SK-N-SH (cell line): ENCODE results near the gene BCAR1. TPM values are rescaled to one million over a fixed set of nuclear protein-coding genes. Genes with fewer than 3 reads are reported as not detected.

Source experiments
- CTCF ChIA-PET: fragments of 300-600, 350-600 bp; formaldehyde crosslinking; extraction: SDS; loops from one replicate; lab custom pipeline; 2021; lab: Yijun Ruan, JAX
- POLR2A ChIA-PET: fragments of 350-600 bp; sonication (Branson Sonifier 250); formaldehyde crosslinking; extraction: SDS; loops from one replicate; lab custom pipeline; 2020; ENCODE audit warnings: antibody characterized with exemption, inconsistent platforms; lab: Yijun Ruan, JAX
- DNase-seq: peaks from one replicate; pipeline ENCODE4 v3.0.0; 2012
- H2AFZ ChIP-seq: fragments of 200-600 bp; sonication (generic); 2 replicates; pipeline ENCODE4 v1.8.1; 2016; ENCODE audit warnings: antibody characterized with exemption, mild to moderate bottlenecking, low read depth
- H3F3A ChIP-seq: fragments of 200-600 bp; sonication (generic); replicated peaks from 2 replicates; pipeline ENCODE3; 2016; ENCODE audit warnings: antibody characterized with exemption, mild to moderate bottlenecking; ENCODE audit not compliant: insufficient read depth
- H3K27ac ChIP-seq, 2 experiments: fragments of 200-500 bp in 1 of 2; fragments of 200-600 bp in 1 of 2; sonication (Bioruptor generic) in 1 of 2; sonication (generic), shearing (Covaris generic) in 1 of 2; 2 replicates each; pipeline versions ENCODE4 v1.5.1 to v1.6.1; 2014 to 2016; ENCODE audit warnings: low read depth in 2 of 2, inconsistent platforms in 1 of 2, low read length in 1 of 2, mild to moderate bottlenecking in 1 of 2, mixed read lengths in 1 of 2
- H3K27me3 ChIP-seq: fragments of 200-600 bp; sonication (generic), shearing (Covaris generic); 2 replicates; pipeline ENCODE4 v1.6.1; 2016; ENCODE audit warnings: mixed run types; ENCODE audit not compliant: insufficient read depth
- H3K36me3 ChIP-seq, 2 experiments: fragments of 200-500 bp in 1 of 2; fragments of 200-600 bp in 1 of 2; sonication (Bioruptor generic) in 1 of 2; sonication (generic) in 1 of 2; replicated peaks in 1 of 2; 2 replicates each; pipeline versions ENCODE3 to v1.5.1; 2014 to 2016; ENCODE audit warnings: low read length in 1 of 2, mild to moderate bottlenecking in 1 of 2; ENCODE audit not compliant: insufficient read depth in 2 of 2, control insufficient read depth in 1 of 2
- H3K4me1 ChIP-seq, 2 experiments: fragments of 200-500 bp in 1 of 2; fragments of 200-600 bp in 1 of 2; sonication (Bioruptor generic) in 1 of 2; sonication (generic), shearing (Covaris generic) in 1 of 2; 2 replicates each; pipeline versions ENCODE4 v1.5.1 to v1.6.1; 2014 to 2016; ENCODE audit warnings: low read depth in 1 of 2, low read length in 1 of 2, mixed run types in 1 of 2; ENCODE audit not compliant: insufficient read depth in 2 of 2, control insufficient read depth in 1 of 2
- H3K4me2 ChIP-seq: fragments of 200-600 bp; sonication (generic), shearing (Covaris generic); 2 replicates; pipeline ENCODE4 v1.6.1; 2017; ENCODE audit warnings: mixed run types
- H3K4me3 ChIP-seq, 2 experiments: fragments of 200-500 bp in 1 of 2; fragments of 200-600 bp in 1 of 2; sonication (Bioruptor generic) in 1 of 2; sonication (generic), shearing (Covaris generic) in 1 of 2; 2 replicates each; pipeline versions ENCODE4 v1.5.1 to v1.8.1; 2014 to 2016; ENCODE audit warnings: low read depth in 2 of 2, inconsistent platforms in 1 of 2, low read length in 1 of 2, mild to moderate bottlenecking in 1 of 2, mixed read lengths in 1 of 2, moderate library complexity in 1 of 2
- H3K79me2 ChIP-seq: fragments of 200-600 bp; sonication (generic); 2 replicates; pipeline ENCODE4 v1.8.1; 2017; ENCODE audit warnings: mild to moderate bottlenecking; ENCODE audit not compliant: insufficient read depth
- H3K9ac ChIP-seq: fragments of 200-600 bp; sonication (generic); 2 replicates; pipeline ENCODE4 v1.6.1; 2017; ENCODE audit warnings: mixed run types
- H3K9me2 ChIP-seq: fragments of 200-600 bp; sonication (generic); 2 replicates; pipeline ENCODE4 v1.6.1; 2017; ENCODE audit warnings: mixed run types
- H3K9me3 ChIP-seq: fragments of 200-600 bp; sonication (generic); 2 replicates; pipeline ENCODE4 v1.6.1; 2017; ENCODE audit warnings: mixed run types, mild to moderate bottlenecking, moderate library complexity
- H4K20me1 ChIP-seq: fragments of 200-600 bp; sonication (generic); 2 replicates; pipeline ENCODE4 v1.6.1; 2017; ENCODE audit warnings: mild to moderate bottlenecking, mixed run types; ENCODE audit not compliant: insufficient read depth
- CHD2 ChIP-seq: fragments of 150-350 bp; IDR thresholded peaks from 2 replicates; pipeline ENCODE4 v1.6.1; 2018; ENCODE audit warnings: low read length; ENCODE audit not compliant: partially characterized antibody
- ELF1 ChIP-seq: IDR thresholded peaks from 2 replicates; pipeline ENCODE4 v1.4.0; 2012
- EP300 ChIP-seq, 2 experiments: IDR thresholded peaks; 2 replicates each; pipeline versions ENCODE4 v1.4.0 to v1.6.1; 2012; ENCODE audit warnings: borderline replicate concordance in 1 of 2, low read depth in 1 of 2, low read length in 1 of 2
- FOXJ3 ChIP-seq: sonication (generic); formaldehyde crosslinking; IDR thresholded peaks from 2 replicates; pipeline ENCODE4 v1.5.1; 2020; ENCODE audit warnings: mild to moderate bottlenecking, missing genetic modification reagents
- MXI1 ChIP-seq: IDR thresholded peaks from 2 replicates; pipeline ENCODE4 v1.6.1; 2012; ENCODE audit warnings: mild to moderate bottlenecking, low read depth, low read length, improper control_type of control experiment
- NFIC ChIP-seq: IDR thresholded peaks from 2 replicates; pipeline ENCODE4 v1.4.0; 2012; ENCODE audit warnings: borderline replicate concordance
- NRF1 ChIP-seq: IDR thresholded peaks from 2 replicates; pipeline ENCODE4 v1.6.1; 2012; ENCODE audit warnings: low read depth, mild to moderate bottlenecking, low read length
- POLR2AphosphoS5 ChIP-seq: IDR thresholded peaks from 2 replicates; pipeline ENCODE4 v1.6.1; 2012; ENCODE audit warnings: low read depth, low read length
- RAD21 ChIP-seq: IDR thresholded peaks from 2 replicates; pipeline ENCODE4 v1.6.1; 2012; ENCODE audit warnings: mild to moderate bottlenecking, low read length
- RCOR1 ChIP-seq: fragments of 150-350 bp; IDR thresholded peaks from 2 replicates; pipeline ENCODE4 v1.6.1; 2017; ENCODE audit warnings: antibody characterized with exemption, low read length
- RXRA ChIP-seq: IDR thresholded peaks from 2 replicates; pipeline ENCODE4 v1.4.0; 2012; ENCODE audit warnings: low read depth, mild to moderate bottlenecking, borderline replicate concordance
- SIN3A ChIP-seq: IDR thresholded peaks from 2 replicates; pipeline ENCODE4 v1.6.1; 2012; ENCODE audit warnings: low read depth, mild to moderate bottlenecking, low read length, moderate library complexity, borderline replicate concordance
- TAF1 ChIP-seq: IDR thresholded peaks from 2 replicates; pipeline ENCODE4 v1.6.1; 2012; ENCODE audit warnings: low read depth, mild to moderate bottlenecking, low read length, moderate library complexity, borderline replicate concordance
- YY1 ChIP-seq: IDR thresholded peaks from 2 replicates; pipeline ENCODE4 v1.4.0; 2012; ENCODE audit warnings: low read depth, mild to moderate bottlenecking
- WGBS: methylation state at CpG from one replicate; pipeline ENCODE4 v1.1.6; 2017; ENCODE audit warnings: low lambda C conversion rate; 5-methylcytosine and 5-hydroxymethylcytosine counted together
- polyA plus RNA-seq, 3 experiments: library from polyadenylated mRNA; depleted of rRNA; stranded (reverse); fragments of >200 nt; gene quantifications; 2 replicates each; pipeline ENCODE4 v1.2.3, GENCODE V29; 2012
- TF ChIP-seq, protein P1 (sequence below): IDR thresholded peaks from 2 replicates; pipeline ENCODE4 v1.6.1; 2012; ENCODE audit warnings: mild to moderate bottlenecking, low read depth, low read length, moderate library complexity
- TF ChIP-seq, protein P2 (sequence below): IDR thresholded peaks from 2 replicates; pipeline ENCODE4; 2012
- TF ChIP-seq, protein P3 (sequence below): IDR thresholded peaks from 2 replicates; pipeline ENCODE4 v1.4.0; 2012; ENCODE audit warnings: low read depth

Gene BCAR1
- polyA plus RNA-seq, 1 of the 3 experiments (the other 2 are of a cell fraction) = 45.1 TPM

- peak overlapping the region; percentile 93 for H2AFZ ChIP-seq
- peak; percentile 99 for DNase-seq
- 38% methylated on average over 16 of the region's 62 CpGs for WGBS
- no peaks in the 10 kb centered on the region for H3K9me3 ChIP-seq
- H3F3A ChIP-seq = peaks cover 3% of the 10 kb centered on the region
- peaks cover 5 to 10% of the 10 kb centered on the region in 2 experiments for H3K36me3 ChIP-seq
- peaks cover 28 to 58% of the 10 kb centered on the region in 2 experiments for H3K4me1 ChIP-seq
- H3K27ac ChIP-seq = peak overlapping the region; percentile 58 to 92; a peak in 3 of 4 replicates
- peaks cover 56% of the 10 kb centered on the region for H3K79me2 ChIP-seq
- TF ChIP-seq, protein P1, sequence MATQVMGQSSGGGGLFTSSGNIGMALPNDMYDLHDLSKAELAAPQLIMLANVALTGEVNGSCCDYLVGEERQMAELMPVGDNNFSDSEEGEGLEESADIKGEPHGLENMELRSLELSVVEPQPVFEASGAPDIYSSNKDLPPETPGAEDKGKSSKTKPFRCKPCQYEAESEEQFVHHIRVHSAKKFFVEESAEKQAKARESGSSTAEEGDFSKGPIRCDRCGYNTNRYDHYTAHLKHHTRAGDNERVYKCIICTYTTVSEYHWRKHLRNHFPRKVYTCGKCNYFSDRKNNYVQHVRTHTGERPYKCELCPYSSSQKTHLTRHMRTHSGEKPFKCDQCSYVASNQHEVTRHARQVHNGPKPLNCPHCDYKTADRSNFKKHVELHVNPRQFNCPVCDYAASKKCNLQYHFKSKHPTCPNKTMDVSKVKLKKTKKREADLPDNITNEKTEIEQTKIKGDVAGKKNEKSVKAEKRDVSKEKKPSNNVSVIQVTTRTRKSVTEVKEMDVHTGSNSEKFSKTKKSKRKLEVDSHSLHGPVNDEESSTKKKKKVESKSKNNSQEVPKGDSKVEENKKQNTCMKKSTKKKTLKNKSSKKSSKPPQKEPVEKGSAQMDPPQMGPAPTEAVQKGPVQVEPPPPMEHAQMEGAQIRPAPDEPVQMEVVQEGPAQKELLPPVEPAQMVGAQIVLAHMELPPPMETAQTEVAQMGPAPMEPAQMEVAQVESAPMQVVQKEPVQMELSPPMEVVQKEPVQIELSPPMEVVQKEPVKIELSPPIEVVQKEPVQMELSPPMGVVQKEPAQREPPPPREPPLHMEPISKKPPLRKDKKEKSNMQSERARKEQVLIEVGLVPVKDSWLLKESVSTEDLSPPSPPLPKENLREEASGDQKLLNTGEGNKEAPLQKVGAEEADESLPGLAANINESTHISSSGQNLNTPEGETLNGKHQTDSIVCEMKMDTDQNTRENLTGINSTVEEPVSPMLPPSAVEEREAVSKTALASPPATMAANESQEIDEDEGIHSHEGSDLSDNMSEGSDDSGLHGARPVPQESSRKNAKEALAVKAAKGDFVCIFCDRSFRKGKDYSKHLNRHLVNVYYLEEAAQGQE = no peak
- TF ChIP-seq SIN3A (no peak), FOXJ3 (CRISPR knock-in tag) (no peak), POLR2AphosphoS5 (peak; percentile 64; the same call in 1 of the 2 replicates), RCOR1 (no peak), EP300 (IDR thresholded peaks at IDR 0.05; ENCODE audit: borderline replicate concordance in 1 of 2, low read depth in 1 of 2, low read length in 1 of 2) (0 out of 4 replicates have a peak, but pooled peaks of 1 of the 2 experiments have one; percentile 8), RXRA (no peak), ELF1 (no peak), TAF1 (peak; percentile 62), NFIC (0 out of 2 replicates have a peak, but pooled peaks have one; percentile 9), RAD21 (peak; percentile 34), YY1 (no peak), CHD2 (peak; percentile 59), MXI1 (peak; percentile 42; the same call in 1 of the 2 replicates), NRF1 (peak; percentile 89)
- TF ChIP-seq, protein P2, sequence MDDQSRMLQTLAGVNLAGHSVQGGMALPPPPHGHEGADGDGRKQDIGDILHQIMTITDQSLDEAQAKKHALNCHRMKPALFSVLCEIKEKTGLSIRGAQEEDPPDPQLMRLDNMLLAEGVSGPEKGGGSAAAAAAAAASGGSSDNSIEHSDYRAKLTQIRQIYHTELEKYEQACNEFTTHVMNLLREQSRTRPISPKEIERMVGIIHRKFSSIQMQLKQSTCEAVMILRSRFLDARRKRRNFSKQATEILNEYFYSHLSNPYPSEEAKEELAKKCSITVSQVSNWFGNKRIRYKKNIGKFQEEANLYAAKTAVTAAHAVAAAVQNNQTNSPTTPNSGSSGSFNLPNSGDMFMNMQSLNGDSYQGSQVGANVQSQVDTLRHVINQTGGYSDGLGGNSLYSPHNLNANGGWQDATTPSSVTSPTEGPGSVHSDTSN = no peak
- TF ChIP-seq, protein P3, sequence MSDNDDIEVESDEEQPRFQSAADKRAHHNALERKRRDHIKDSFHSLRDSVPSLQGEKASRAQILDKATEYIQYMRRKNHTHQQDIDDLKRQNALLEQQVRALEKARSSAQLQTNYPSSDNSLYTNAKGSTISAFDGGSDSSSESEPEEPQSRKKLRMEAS = 0 out of 2 replicates have a peak, but pooled peaks have one; percentile 26
- TF ChIP-seq, all 33 proteins: peak for 9
- no peaks in the 10 kb centered on the region for H3K27me3 ChIP-seq
- ChIA-PET POLR2A (no interaction called here), CTCF (interaction anchor here (0.8 to 1.4 kb wide), 4 partner anchors 15 to 119 kb away, joined by 3 to 5 read pairs (median 4); no protein-coding TSS in a partner anchor)
- H3K4me2 ChIP-seq = peak overlapping the region; percentile 93
- H3K9me2 ChIP-seq = no peaks in the 10 kb centered on the region
- peaks cover 37% of the 10 kb centered on the region for H4K20me1 ChIP-seq
- H3K4me3 ChIP-seq = peak overlapping the region; percentile 92 to 95
- peak overlapping the region; percentile 100 for H3K9ac ChIP-seq
Observed at GRCh38 chr16:75265911-75266701, 14.7 kb upstream of the BCAR1 start.
